Lower leg skin (tissue), 3 donors: ENCODE measurements around the gene MYPN.

Experiments used
- POLR2A ChIP-seq, 2 donors: fragments of 450-650 bp; IDR thresholded peaks; one replicate each; pipeline ENCODE4 v1.6.1; 2016 to 2017; ENCODE audit warnings: antibody characterized with exemption in 2 of 2, mild to moderate bottlenecking in 1 of 2, moderate library complexity in 1 of 2
- TF ChIP-seq, protein P1 (sequence below), 3 donors: fragments of 450-650 bp; IDR thresholded peaks; one replicate each; pipeline ENCODE4 v1.5.1; 2016; ENCODE audit warnings: antibody characterized with exemption in 3 of 3, mild to moderate bottlenecking in 3 of 3, moderate library complexity in 2 of 3

DNA sequence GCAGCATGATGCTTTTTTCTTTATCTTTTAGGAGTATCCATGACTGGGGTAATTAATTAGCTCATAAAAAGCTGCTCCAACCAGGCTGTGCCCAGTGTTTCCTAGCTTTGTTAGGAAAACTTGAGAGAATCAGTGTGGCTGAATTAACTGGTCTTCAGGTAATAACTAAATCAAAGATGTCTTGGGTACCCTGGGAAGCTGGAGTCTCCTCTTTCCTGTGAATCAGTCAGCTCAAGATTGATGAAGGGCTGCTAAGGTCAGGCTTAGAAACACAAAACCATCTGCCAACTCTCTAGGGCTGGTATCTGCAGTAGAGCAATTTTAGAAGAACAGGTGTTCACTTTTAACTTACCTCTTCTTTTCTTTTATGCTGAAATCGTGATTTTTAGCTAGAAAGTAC, 144.1 kb downstream of the MYPN start:
- TF ChIP-seq, protein P1, sequence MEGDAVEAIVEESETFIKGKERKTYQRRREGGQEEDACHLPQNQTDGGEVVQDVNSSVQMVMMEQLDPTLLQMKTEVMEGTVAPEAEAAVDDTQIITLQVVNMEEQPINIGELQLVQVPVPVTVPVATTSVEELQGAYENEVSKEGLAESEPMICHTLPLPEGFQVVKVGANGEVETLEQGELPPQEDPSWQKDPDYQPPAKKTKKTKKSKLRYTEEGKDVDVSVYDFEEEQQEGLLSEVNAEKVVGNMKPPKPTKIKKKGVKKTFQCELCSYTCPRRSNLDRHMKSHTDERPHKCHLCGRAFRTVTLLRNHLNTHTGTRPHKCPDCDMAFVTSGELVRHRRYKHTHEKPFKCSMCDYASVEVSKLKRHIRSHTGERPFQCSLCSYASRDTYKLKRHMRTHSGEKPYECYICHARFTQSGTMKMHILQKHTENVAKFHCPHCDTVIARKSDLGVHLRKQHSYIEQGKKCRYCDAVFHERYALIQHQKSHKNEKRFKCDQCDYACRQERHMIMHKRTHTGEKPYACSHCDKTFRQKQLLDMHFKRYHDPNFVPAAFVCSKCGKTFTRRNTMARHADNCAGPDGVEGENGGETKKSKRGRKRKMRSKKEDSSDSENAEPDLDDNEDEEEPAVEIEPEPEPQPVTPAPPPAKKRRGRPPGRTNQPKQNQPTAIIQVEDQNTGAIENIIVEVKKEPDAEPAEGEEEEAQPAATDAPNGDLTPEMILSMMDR (IDR thresholded peaks at IDR 0.05): no peak
- no peak for TF ChIP-seq POLR2A (IDR thresholded peaks at IDR 0.05)
